HepG2 (cell line): ENCODE data around the gene RNF123. TPM values are rescaled to one million over a fixed set of nuclear protein-coding genes. Genes with fewer than 3 reads are reported as not detected.

Source experiments
- ATAC-seq: fragments of 200-7000 bp; cut with Tn5 transposase; 3 replicates; pipeline ENCODE4 v1.9.1; 2020; ENCODE audit warnings: mild to moderate bottlenecking, moderate library complexity
- BruUV-seq: library from RNA; stranded (reverse); fragments of 400-500 nt; replicated peaks from 2 replicates; lab custom pipeline; 2021; lab: Mats Ljungman, UMichigan
- CTCF ChIA-PET: fragments of 300-600 bp; formaldehyde crosslinking; extraction: SDS; loops from one replicate; lab custom pipeline; 2021; ENCODE audit warnings: low total read pairs, inconsistent platforms, low intra/inter-chr PET ratio; lab: Yijun Ruan, JAX
- POLR2A ChIA-PET: fragments of 350-600 bp; sonication (Branson Sonifier 250); formaldehyde crosslinking; loops from one replicate; lab custom pipeline; 2020; ENCODE audit warnings: antibody characterized with exemption, inconsistent platforms; lab: Yijun Ruan, JAX
- DNase-seq: peaks from one replicate; pipeline ENCODE4 v3.0.0-alpha.2; 2015; ENCODE audit warnings: low spot score
- FAIRE-seq: peaks from 3 replicates; lab custom pipeline; 2011; peaks lifted over from hg19 to GRCh38; lab: Jason Lieb, UNC
- H2AFZ ChIP-seq: one replicate; pipeline ENCODE4 v1.6.1; 2011; ENCODE audit warnings: low read length, inconsistent platforms
- H3K27ac ChIP-seq: fragments of 300-600 bp; 3 replicates; pipeline ENCODE4 v1.8.0; 2011; ENCODE audit warnings: mixed run types, mild to moderate bottlenecking, mixed read lengths, low read length, inconsistent platforms; ENCODE audit not compliant: insufficient read depth; ENCODE audit errors: extremely low read length
- H3K27me3 ChIP-seq, 2 experiments: fragments of 200-600 bp in 1 of 2; 2 replicates in 1 of 2; 3 replicates in 1 of 2; pipeline versions ENCODE4 v1.6.0 to v1.8.0; 2011; ENCODE audit warnings: low read length in 2 of 2, mild to moderate bottlenecking in 2 of 2, moderate library complexity in 2 of 2, inconsistent platforms in 1 of 2; ENCODE audit not compliant: insufficient read depth in 2 of 2, control insufficient read depth in 1 of 2
- H3K36me3 ChIP-seq, 2 experiments: fragments of 200-600 bp in 1 of 2; replicated peaks in 1 of 2; 2 replicates in 1 of 2; 3 replicates in 1 of 2; pipeline versions ENCODE4 v1.5.1 to v1.8.0; 2011; ENCODE audit warnings: low read length in 2 of 2, inconsistent platforms in 1 of 2; ENCODE audit not compliant: insufficient read depth in 2 of 2, control insufficient read depth in 1 of 2
- H3K4me1 ChIP-seq: 2 replicates; pipeline ENCODE4 v1.5.1; 2012; ENCODE audit warnings: low read length, inconsistent platforms; ENCODE audit not compliant: insufficient read depth
- H3K4me2 ChIP-seq: 2 replicates; pipeline ENCODE4 v1.6.0; 2011; ENCODE audit warnings: low read depth, low read length, inconsistent platforms
- H3K4me3 ChIP-seq, 3 experiments: fragments of 200-600 bp in 1 of 3; sonication (generic), shearing (Covaris generic) in 1 of 3; replicated peaks in 1 of 3; 2 replicates each; pipeline ENCODE4 v1.5.1; 2011 to 2016; ENCODE audit warnings: low read length in 3 of 3, inconsistent platforms in 2 of 3, low read depth in 2 of 3, mild to moderate bottlenecking in 2 of 3, control low read depth in 1 of 3, mixed read lengths in 1 of 3; ENCODE audit not compliant: insufficient read depth in 1 of 3
- H3K79me2 ChIP-seq: one replicate; pipeline ENCODE4 v1.6.1; 2011; ENCODE audit warnings: low read length, inconsistent platforms; ENCODE audit not compliant: insufficient read depth
- H3K9ac ChIP-seq: 2 replicates; pipeline ENCODE4 v1.6.0; 2011; ENCODE audit warnings: mild to moderate bottlenecking, low read depth, low read length, inconsistent platforms; ENCODE audit not compliant: insufficient read depth
- H3K9me3 ChIP-seq: 2 replicates; pipeline ENCODE4 v1.5.1; 2012; ENCODE audit warnings: mild to moderate bottlenecking, low read length
- H4K20me1 ChIP-seq: 2 replicates; pipeline ENCODE4 v1.6.0; 2011; ENCODE audit warnings: inconsistent platforms, mild to moderate bottlenecking, low read length, moderate library complexity; ENCODE audit not compliant: insufficient read depth
- NCOA2 ChIP-seq: sonication (generic); formaldehyde crosslinking; IDR thresholded peaks from 2 replicates; pipeline ENCODE4 v1.8.0; 2022; ENCODE audit warnings: inconsistent platforms
- SAP130 ChIP-seq: IDR thresholded peaks from 2 replicates; pipeline ENCODE4 v1.6.1; 2016; ENCODE audit warnings: low read depth
- SMAD9 ChIP-seq: sonication (generic); formaldehyde crosslinking; IDR thresholded peaks from 2 replicates; pipeline ENCODE4 v1.5.1; 2020; ENCODE audit warnings: mild to moderate bottlenecking, missing genetic modification reagents
- SNAPC2 ChIP-seq: sonication (generic); formaldehyde crosslinking; IDR thresholded peaks from 2 replicates; pipeline ENCODE4 v1.8.1; 2022; ENCODE audit warnings: mild to moderate bottlenecking, missing genetic modification reagents
- ZNF274 ChIP-seq: sonication (generic); formaldehyde crosslinking; IDR thresholded peaks from 2 replicates; pipeline ENCODE4 v1.5.1; 2020; ENCODE audit warnings: mild to moderate bottlenecking, missing genetic modification reagents
- ZNF331 ChIP-seq: sonication (generic); formaldehyde crosslinking; IDR thresholded peaks from 2 replicates; pipeline ENCODE4 v1.4.0; 2020; ENCODE audit warnings: missing genetic modification reagents
- ZNF879 ChIP-seq: sonication (generic); formaldehyde crosslinking; IDR thresholded peaks from 2 replicates; pipeline ENCODE4 v1.8.1; 2023; ENCODE audit warnings: missing genetic modification reagents
- ZZZ3 ChIP-seq: sonication (generic); formaldehyde crosslinking; IDR thresholded peaks from 2 replicates; pipeline ENCODE4 v1.4.0; 2020; ENCODE audit warnings: missing genetic modification reagents, mild to moderate bottlenecking, borderline replicate concordance
- WGBS: methylation state at CpG from one replicate; pipeline ENCODE4 v1.1.6; 2017; ENCODE audit warnings: low lambda C conversion rate; 5-methylcytosine and 5-hydroxymethylcytosine counted together
- in situ Hi-C: cut with HindIII; loops from 2 replicates; pipeline ENCODE4 v1.10.0; 2017; ENCODE audit warnings: low pct_unique_long_range_greater_than_20kb; ENCODE audit not compliant: extremely low pct_ligation_motif_present
- intact Hi-C: fragments of 100-400 bp; cut with micrococcal nuclease; formaldehyde crosslinking; loops from one replicate; pipeline ENCODE4 v1.10.0; 2022; ENCODE audit not compliant: unreplicated experiment
- polyA plus RNA-seq, 8 experiments: library from polyadenylated mRNA; depleted of rRNA in 3 of 8; stranded (reverse) in 7 of 8; unstranded in 1 of 8; fragments of >200 nt; fragmentation: Illumina TruSeq in 4 of 8; extraction: Trizol in 4 of 8; gene quantifications; 2 replicates each; pipeline versions ENCODE4 v1.2.1 to v1.2.3, GENCODE V29; 2011 to 2016; ENCODE audit warnings: low read depth in 4 of 8, missing spikeins in 1 of 8, mixed read lengths in 1 of 8; ENCODE audit not compliant: insufficient read depth in 1 of 8
- total RNA-seq, 5 experiments: library from RNA; depleted of rRNA; stranded (reverse); fragments of >200 nt; fragmentation: Illumina TruSeq; extraction: Trizol; gene quantifications; 2 replicates each; pipeline ENCODE4 v1.2.3, GENCODE V29; 2016; ENCODE audit warnings: low read depth in 1 of 5
- TF ChIP-seq, protein P1 (sequence below): sonication (generic); formaldehyde crosslinking; IDR thresholded peaks from 2 replicates; pipeline ENCODE4 v1.4.0; 2020; ENCODE audit warnings: missing genetic modification reagents
- TF ChIP-seq, protein P2 (sequence below): sonication (generic); formaldehyde crosslinking; IDR thresholded peaks from 2 replicates; pipeline ENCODE4 v1.5.1; 2020; ENCODE audit warnings: mild to moderate bottlenecking, missing genetic modification reagents

RNF123 gene
- total and polyA plus RNA-seq, 2 of the 13 experiments (the other 11 are each of a cell fraction or from before 2014, with no cell fraction given), result 29.9 to 82.2 TPM

DNA sequence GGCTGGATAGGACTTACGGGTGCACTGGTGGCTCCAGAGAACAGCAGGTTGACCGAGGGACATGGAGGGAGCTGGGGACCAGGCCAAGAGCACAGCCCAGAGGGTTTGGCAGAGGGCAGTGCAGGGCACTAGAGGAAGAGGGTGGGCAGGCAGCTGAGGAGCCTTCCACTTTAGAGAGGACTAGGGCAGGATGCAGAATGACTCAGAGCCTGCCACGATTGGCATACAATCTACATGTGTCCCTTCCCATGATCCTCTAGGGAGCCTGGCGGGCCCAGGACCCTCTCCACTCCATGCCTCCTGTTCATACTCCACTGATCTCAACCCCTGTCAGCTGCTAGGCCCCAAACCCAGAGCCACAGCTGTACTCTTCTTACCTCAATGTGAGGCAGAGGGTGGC is 29.6 kb upstream of the RNF123 start:
- H3K27me3 ChIP-seq, result no peaks in the 10 kb centered on the region
- CTCF ChIA-PET, result no interaction called here

More for the DNA sequence above, 29.6 kb upstream of the RNF123 start:
- no peak for FAIRE-seq
- H4K20me1 ChIP-seq, result no peaks in the 10 kb centered on the region
- no TSS peak for BruUV-seq
- no peaks in the 10 kb centered on the region for H3K36me3 ChIP-seq
- H3K4me2 ChIP-seq, result no peak overlapping the region
- H3K9me3 ChIP-seq, result no peaks in the 10 kb centered on the region
- H3K79me2 ChIP-seq, result no peaks in the 10 kb centered on the region
- peaks cover 21% of the 10 kb centered on the region for H3K4me1 ChIP-seq
- no peak for ATAC-seq
- intact Hi-C loops, result no loop called here
- no peak overlapping the region for H3K27ac ChIP-seq
- 90% methylated on average over 3 of the region's 4 CpGs for WGBS
- H3K9ac ChIP-seq, result no peak overlapping the region
- POLR2A ChIA-PET, result no interaction called here
- H3K4me3 ChIP-seq, result no peak overlapping the region
- in situ Hi-C loops, result no loop called here
- no peak for DNase-seq
- H2AFZ ChIP-seq, result no peak overlapping the region
- TF ChIP-seq SAP130 (CRISPR knock-in tag), result no peak
- no peak for TF ChIP-seq SNAPC2
- no peak for TF ChIP-seq NCOA2
- TF ChIP-seq, protein P1, sequence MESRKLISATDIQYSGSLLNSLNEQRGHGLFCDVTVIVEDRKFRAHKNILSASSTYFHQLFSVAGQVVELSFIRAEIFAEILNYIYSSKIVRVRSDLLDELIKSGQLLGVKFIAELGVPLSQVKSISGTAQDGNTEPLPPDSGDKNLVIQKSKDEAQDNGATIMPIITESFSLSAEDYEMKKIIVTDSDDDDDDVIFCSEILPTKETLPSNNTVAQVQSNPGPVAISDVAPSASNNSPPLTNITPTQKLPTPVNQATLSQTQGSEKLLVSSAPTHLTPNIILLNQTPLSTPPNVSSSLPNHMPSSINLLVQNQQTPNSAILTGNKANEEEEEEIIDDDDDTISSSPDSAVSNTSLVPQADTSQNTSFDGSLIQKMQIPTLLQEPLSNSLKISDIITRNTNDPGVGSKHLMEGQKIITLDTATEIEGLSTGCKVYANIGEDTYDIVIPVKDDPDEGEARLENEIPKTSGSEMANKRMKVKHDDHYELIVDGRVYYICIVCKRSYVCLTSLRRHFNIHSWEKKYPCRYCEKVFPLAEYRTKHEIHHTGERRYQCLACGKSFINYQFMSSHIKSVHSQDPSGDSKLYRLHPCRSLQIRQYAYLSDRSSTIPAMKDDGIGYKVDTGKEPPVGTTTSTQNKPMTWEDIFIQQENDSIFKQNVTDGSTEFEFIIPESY, result no peak
- no peak for TF ChIP-seq ZNF274 (CRISPR knock-in tag)
- TF ChIP-seq ZNF331, result no peak
- TF ChIP-seq, protein P2, sequence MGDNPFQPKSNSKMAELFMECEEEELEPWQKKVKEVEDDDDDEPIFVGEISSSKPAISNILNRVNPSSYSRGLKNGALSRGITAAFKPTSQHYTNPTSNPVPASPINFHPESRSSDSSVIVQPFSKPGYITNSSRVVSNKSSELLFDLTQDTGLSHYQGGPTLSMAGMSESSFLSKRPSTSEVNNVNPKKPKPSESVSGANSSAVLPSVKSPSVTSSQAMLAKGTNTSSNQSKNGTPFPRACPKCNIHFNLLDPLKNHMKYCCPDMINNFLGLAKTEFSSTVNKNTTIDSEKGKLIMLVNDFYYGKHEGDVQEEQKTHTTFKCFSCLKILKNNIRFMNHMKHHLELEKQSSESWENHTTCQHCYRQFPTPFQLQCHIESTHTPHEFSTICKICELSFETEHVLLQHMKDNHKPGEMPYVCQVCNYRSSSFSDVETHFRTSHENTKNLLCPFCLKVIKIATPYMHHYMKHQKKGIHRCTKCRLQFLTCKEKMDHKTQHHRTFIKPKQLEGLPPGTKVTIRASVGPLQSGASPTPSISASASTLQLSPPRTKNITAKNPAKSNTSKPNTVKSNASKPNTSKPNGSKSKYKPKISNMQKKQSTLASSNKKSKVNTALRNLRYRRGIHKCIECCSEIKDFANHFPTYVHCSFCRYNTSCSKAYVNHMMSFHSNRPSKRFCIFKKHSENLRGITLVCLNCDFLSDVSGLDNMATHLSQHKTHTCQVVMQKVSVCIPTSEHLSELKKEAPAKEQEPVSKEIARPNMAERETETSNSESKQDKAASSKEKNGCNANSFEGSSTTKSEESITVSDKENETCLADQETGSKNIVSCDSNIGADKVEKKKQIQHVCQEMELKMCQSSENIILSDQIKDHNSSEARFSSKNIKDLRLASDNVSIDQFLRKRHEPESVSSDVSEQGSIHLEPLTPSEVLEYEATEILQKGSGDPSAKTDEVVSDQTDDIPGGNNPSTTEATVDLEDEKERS, result no peak
- TF ChIP-seq ZNF879 (CRISPR knock-in tag), result no peak
- no peak for TF ChIP-seq SMAD9 (CRISPR knock-in tag)
- TF ChIP-seq ZZZ3, result no peak
- TF ChIP-seq, all 625 proteins: peak for 0
